AG09309 (cell line): ENCODE results near the gene GLI3.

Experiments used
- DNase-seq: peaks from one replicate; pipeline ENCODE4 v3.0.0-alpha.2; 2010; ENCODE audit warnings: low read depth
- H3K4me3 ChIP-seq: 2 replicates; pipeline ENCODE4 v1.5.1; 2011; ENCODE audit warnings: mild to moderate bottlenecking, low read depth, low read length, moderate library complexity; ENCODE audit not compliant: control insufficient read depth
- CTCF ChIP-seq: IDR thresholded peaks from 2 replicates; pipeline ENCODE4 v1.5.1; 2011; ENCODE audit warnings: mild to moderate bottlenecking, low read depth, low read length, inconsistent platforms; ENCODE audit not compliant: insufficient read depth, control insufficient read depth; ENCODE audit errors: missing control alignments

Gene GLI3

GRCh38 chr7:42093349-42093905 lies 143.6 kb downstream of the GLI3 start:
- TF ChIP-seq CTCF, result no peak
- DNase-seq, result no peak
- no peak overlapping the region for H3K4me3 ChIP-seq

- TF ChIP-seq CTCF, result no peak
- H3K4me3 ChIP-seq, result no peak overlapping the region
- no peak for DNase-seq
These were observed 145.3 kb downstream of the GLI3 start for GRCh38 chr7:42091461-42092291.

GRCh38 chr7:42090806-42091205 lies 146.2 kb downstream of the GLI3 start:
- TF ChIP-seq CTCF, result no peak
- no peak overlapping the region for H3K4me3 ChIP-seq
- no peak for DNase-seq

GRCh38 chr7:42090056-42090455 lies 147.0 kb downstream of the GLI3 start:
- no peak for DNase-seq
- no peak for TF ChIP-seq CTCF
- H3K4me3 ChIP-seq, result no peak overlapping the region

GRCh38 chr7:42087616-42088015 lies 149.4 kb downstream of the GLI3 start:
- no peak overlapping the region for H3K4me3 ChIP-seq
- TF ChIP-seq CTCF, result no peak
- DNase-seq, result no peak

- no peak for TF ChIP-seq CTCF
- DNase-seq, result no peak
These were observed 151.5 kb downstream of the GLI3 start for GRCh38 chr7:42085531-42085930.

More at GRCh38 chr7:42085531-42085930, 151.5 kb downstream of the GLI3 start:
- H3K4me3 ChIP-seq, result no peak overlapping the region
